H1 (cell line): Measurements from ENCODE around the gene RAB3IP. TPM values are rescaled to one million over a fixed set of nuclear protein-coding genes. Genes with fewer than 3 reads are reported as not detected.

Experiments
- CHD7 ChIP-seq: fragments of 300-600 bp; sonication (generic); IDR thresholded peaks from 2 replicates; pipeline ENCODE4 v1.7.1; 2012; ENCODE audit warnings: low read length, moderate library complexity, mild to moderate bottlenecking, inconsistent platforms; ENCODE audit not compliant: insufficient replicate concordance
- polyA plus RNA-seq, 7 experiments: library from polyadenylated mRNA; depleted of rRNA in 3 of 7; stranded (reverse) in 5 of 7; unstranded in 2 of 7; fragments of >200 nt in 5 of 7; fragments of 200-250 nt in 2 of 7; gene quantifications; 1 replicate in 5 of 7; 2 replicates in 1 of 7; 4 replicates in 1 of 7; pipeline versions ENCODE4 v1.2.1 to v1.2.3, GENCODE V29; 2011 to 2013; ENCODE audit warnings: missing spikeins in 2 of 7, mixed read lengths in 2 of 7
- total RNA-seq: library from RNA; stranded (reverse); fragmentation: NEBNext Ultra II Directional; extraction: Animal tissue kit (Norgen Biotek cat#: 25700); gene quantifications from 2 replicates; pipeline ENCODE4 v1.2.1, GENCODE V29; 2021

RAB3IP gene
- total and polyA plus RNA-seq, 2 of the 8 experiments (the other 6 are each of a cell fraction or from before 2014, with no cell fraction given): 17.7 to 34.6 TPM

DNA sequence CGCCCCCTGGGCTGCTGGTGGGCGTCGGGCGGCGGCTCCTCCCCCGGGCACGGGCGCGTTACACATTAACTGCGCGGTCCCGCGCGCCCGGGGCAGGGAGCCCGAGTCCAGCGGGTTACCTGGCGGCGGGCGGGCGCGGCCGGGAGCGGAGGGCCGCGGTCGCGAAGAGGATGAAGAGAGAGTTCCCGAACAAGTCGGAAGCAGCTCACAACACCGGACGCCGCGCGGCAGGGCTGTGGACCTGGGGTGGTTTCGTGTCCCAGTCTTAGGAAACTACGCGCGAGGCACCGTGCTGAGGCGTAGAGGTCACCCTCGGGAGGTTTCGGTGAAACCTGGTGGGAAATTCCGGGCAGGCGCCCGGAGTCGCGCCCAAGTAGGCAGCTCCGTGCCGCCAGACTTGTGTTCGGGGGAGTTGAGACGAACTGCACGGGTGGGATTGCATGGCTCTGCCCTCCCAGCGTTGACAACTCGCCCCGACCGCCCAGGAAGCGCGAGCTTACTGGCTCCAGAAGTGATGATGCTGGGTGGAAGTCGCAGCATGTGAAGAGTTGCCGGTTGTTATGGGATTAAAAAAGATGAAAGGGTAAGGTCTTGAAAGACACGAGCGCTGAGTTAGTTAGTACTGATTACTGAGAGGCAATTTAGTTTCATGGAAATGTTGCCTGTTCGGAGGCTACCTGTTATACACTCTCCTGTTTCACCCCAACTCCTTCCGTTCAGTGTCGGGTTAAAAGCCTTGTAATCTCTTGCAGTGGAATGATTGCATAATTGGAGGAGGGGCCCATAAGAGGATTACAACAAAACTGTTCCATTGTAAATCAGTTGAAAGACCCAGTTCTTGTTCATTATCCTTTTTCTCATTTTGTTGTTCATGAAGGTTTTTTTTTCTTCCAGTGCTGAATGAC, 879 bp downstream of the RAB3IP start (continued):
- no peak for TF ChIP-seq CHD7
- TF ChIP-seq, all 59 proteins: peak for 7
